HEK293 (cell line): ENCODE results near the gene FILIP1.

ENCODE experiments used
- CTCF ChIP-seq: fragments of 450-650 bp; formaldehyde crosslinking; IDR thresholded peaks from 2 replicates; pipeline ENCODE4 v1.5.1; 2016; ENCODE audit warnings: missing biosample characterization, missing genetic modification characterization
- GLI4 ChIP-seq: fragments of 450-650 bp; formaldehyde crosslinking; IDR thresholded peaks from 2 replicates; pipeline ENCODE4 v1.5.1; 2016; ENCODE audit warnings: missing biosample characterization, missing genetic modification characterization
- YY1 ChIP-seq: fragments of 450-650 bp; formaldehyde crosslinking; IDR thresholded peaks from 2 replicates; pipeline ENCODE4 v1.5.1; 2018; ENCODE audit warnings: missing biosample characterization, missing genetic modification characterization
- ZNF19 ChIP-seq: fragments of 450-650 bp; formaldehyde crosslinking; IDR thresholded peaks from 2 replicates; pipeline ENCODE4; 2016; ENCODE audit warnings: missing biosample characterization, missing genetic modification characterization, low read depth
- ZNF530 ChIP-seq: fragments of 450-650 bp; formaldehyde crosslinking; IDR thresholded peaks from 2 replicates; pipeline ENCODE4 v1.5.1; 2016; ENCODE audit warnings: low read depth, missing biosample characterization, missing genetic modification characterization
- TF ChIP-seq, protein P1 (sequence below): fragments of 450-650 bp; formaldehyde crosslinking; IDR thresholded peaks from 2 replicates; pipeline ENCODE4 v1.5.1; 2016; ENCODE audit warnings: missing biosample characterization, missing genetic modification characterization
- TF ChIP-seq, protein P2 (sequence below): fragments of 450-650 bp; formaldehyde crosslinking; IDR thresholded peaks from 2 replicates; pipeline ENCODE4 v1.5.1; 2016; ENCODE audit warnings: missing biosample characterization, missing genetic modification characterization

DNA sequence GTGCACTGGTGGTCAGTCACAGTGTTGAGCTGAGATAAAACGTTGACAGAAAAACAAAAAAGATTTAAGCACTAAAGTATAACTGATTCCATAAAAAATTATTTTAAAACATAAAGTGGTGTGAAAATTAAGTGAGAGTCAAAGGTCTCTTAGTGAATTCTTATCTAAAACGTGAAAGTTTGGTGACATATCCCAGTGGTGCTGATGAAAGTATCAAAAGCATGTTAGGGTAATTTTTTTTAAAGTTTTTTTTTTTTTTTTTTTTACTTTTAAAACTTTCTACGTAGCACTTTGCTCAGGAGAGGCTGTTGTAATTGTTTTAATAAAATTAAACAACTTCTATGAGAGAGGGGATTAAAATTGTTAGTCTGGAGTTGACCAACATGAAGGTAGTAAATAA lies 143.4 kb downstream of the FILIP1 start:
- TF ChIP-seq, protein P1, sequence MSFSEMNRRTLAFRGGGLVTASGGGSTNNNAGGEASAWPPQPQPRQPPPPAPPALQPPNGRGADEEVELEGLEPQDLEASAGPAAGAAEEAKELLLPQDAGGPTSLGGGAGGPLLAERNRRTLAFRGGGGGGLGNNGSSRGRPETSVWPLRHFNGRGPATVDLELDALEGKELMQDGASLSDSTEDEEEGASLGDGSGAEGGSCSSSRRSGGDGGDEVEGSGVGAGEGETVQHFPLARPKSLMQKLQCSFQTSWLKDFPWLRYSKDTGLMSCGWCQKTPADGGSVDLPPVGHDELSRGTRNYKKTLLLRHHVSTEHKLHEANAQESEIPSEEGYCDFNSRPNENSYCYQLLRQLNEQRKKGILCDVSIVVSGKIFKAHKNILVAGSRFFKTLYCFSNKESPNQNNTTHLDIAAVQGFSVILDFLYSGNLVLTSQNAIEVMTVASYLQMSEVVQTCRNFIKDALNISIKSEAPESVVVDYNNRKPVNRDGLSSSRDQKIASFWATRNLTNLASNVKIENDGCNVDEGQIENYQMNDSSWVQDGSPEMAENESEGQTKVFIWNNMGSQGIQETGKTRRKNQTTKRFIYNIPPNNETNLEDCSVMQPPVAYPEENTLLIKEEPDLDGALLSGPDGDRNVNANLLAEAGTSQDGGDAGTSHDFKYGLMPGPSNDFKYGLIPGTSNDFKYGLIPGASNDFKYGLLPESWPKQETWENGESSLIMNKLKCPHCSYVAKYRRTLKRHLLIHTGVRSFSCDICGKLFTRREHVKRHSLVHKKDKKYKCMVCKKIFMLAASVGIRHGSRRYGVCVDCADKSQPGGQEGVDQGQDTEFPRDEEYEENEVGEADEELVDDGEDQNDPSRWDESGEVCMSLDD (tag by site-specific recombination): no peak
- TF ChIP-seq YY1 (no peak), CTCF (tag by site-specific recombination) (no peak), GLI4 (tag by site-specific recombination) (no peak), ZNF530 (no peak), ZNF19 (tag by site-specific recombination) (no peak)
- TF ChIP-seq, protein P2, sequence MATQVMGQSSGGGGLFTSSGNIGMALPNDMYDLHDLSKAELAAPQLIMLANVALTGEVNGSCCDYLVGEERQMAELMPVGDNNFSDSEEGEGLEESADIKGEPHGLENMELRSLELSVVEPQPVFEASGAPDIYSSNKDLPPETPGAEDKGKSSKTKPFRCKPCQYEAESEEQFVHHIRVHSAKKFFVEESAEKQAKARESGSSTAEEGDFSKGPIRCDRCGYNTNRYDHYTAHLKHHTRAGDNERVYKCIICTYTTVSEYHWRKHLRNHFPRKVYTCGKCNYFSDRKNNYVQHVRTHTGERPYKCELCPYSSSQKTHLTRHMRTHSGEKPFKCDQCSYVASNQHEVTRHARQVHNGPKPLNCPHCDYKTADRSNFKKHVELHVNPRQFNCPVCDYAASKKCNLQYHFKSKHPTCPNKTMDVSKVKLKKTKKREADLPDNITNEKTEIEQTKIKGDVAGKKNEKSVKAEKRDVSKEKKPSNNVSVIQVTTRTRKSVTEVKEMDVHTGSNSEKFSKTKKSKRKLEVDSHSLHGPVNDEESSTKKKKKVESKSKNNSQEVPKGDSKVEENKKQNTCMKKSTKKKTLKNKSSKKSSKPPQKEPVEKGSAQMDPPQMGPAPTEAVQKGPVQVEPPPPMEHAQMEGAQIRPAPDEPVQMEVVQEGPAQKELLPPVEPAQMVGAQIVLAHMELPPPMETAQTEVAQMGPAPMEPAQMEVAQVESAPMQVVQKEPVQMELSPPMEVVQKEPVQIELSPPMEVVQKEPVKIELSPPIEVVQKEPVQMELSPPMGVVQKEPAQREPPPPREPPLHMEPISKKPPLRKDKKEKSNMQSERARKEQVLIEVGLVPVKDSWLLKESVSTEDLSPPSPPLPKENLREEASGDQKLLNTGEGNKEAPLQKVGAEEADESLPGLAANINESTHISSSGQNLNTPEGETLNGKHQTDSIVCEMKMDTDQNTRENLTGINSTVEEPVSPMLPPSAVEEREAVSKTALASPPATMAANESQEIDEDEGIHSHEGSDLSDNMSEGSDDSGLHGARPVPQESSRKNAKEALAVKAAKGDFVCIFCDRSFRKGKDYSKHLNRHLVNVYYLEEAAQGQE (tag by site-specific recombination): no peak
